HG02610 (cell line): ENCODE data around the gene PCGF1.

Source experiments
- ATAC-seq: cut with Tn5 transposase; IDR thresholded peaks from one replicate; pipeline ENCODE4 v1.9.1; 2021; ENCODE audit warnings: mild to moderate bottlenecking, moderate library complexity; ENCODE audit not compliant: unreplicated experiment

The PCGF1 gene

DNA sequence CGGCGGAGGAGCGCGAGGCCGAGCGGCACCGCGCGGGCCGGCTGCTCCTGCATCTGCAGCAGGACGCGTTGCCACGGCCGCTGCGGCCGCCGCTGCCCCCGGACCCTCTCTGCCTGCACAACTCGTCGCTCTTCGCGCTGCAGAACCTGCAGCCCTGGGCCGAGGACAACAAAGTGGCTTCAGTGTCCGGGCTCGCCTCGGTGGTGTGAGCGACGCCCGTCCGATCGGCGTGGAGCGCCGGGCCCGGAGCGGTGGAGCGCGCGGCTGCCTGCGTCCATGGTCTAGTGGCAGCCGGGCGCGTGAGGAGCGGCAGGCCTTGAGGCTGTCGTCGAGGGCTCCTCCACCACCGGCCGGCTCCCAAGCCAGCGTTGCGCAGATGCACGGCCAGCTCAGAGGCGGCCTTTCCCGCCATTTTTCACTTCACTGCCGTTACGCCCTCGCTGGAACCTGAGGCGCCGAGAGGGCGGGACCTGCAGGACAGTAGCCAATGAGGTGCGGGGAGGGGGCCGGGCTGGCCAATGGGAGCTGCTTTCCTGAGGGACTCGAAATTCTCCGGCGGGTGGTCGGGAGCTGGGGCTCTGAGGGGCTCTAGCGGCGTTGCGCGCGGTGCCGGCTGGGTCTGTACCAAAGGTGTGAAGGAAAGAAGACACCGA is 8.6 kb upstream of the PCGF1 start:
- ATAC-seq: peak; percentile 61

- ATAC-seq: no peak
These were observed 7.9 kb upstream of the PCGF1 start for GRCh38 chr2:74515271-74515980.

GRCh38 chr2:74514368-74515270 is 7.1 kb upstream of the PCGF1 start, which contains the start of gene TLX2:
Gene TLX2, plus strand, starts transcription at chr2:74514450. Its CDS starts 357 bp downstream, at chr2:74514807.
- no peak for ATAC-seq

- no peak for ATAC-seq
These were observed 6.3 kb upstream of the PCGF1 start for GRCh38 chr2:74513605-74514367.

DNA sequence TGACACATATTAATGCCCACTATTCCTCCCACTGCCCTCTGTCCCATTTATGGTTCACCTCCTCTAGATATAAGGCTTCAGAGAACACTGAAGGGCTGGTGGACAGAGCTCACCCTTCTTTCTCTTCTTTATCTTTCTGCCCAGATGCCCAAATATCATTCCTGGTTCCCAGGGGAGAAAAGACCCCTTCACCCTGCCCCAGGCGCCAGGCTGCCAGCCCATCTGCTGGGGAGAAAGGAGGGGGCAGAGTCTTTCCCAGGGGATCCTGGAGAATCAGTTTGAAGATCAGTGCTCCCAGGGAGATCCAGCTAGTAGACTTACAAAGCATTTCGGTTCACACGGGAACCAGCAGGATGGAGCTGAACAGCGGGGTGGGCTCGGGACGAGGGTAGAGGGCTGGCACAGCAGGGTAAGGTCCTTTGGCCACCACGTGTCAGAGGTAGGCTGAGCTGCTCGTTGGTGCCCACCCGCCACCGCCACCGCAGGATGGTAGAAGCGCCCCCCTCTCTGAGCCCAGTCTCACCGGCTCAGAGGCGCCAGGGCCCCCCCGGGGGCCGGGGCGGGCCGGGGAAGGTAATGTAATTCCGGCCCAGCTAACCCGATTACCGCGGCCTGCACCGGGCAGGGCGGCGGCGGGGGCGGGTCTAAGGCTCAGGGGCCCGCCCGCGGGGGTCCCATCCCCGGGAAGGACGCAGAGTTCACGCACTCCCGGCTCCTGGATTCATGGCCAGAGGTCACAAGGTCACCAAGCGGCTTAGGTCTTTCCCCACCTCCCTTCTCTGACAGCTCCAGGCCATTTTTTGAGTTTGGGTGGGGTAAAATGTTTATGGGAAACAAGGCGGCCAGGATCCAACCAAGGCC is 5.5 kb upstream of the PCGF1 start:
- no peak for ATAC-seq

DNA sequence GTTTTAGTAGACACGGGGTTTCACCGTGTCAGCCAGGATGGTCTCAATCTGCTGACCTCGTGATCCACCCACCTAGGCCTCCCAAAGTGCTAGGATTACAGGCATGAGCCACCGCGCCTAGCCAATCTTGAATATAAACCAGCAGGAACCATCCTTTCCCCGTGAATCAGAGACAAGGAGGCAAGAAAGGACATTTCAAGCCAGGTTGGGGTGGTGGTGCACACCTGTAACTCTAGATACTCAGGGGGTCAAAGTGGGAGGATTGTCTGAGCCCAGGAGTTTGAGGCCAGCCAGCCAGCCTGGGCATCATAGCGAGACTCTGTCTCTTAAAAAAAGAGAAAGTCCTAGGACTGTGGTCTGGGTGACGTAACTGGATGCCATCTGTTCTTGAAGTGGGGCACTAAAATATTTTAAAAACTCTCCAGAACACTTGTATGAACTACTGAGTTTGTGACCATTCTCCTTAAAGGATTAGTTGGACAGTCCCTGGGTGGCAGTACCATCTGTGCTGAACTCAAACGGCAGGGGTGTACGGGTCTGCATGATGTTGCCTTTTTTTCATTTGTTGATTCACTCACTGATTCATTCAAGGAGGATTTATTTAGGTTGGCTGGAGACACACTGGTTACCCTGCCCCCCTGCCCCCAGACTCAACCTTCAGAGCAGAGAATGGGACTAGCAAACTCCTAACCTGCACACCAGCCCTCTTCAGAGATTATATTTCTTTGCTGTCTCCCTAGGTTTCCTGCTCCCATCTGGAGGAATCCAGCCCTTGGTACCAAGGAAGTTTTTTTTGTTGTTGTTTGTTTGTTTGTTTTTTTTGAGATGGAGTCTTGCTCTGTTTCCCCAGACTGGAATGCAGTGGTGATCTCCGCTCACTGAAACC is 3.9 kb upstream of the PCGF1 start:
- no peak for ATAC-seq

DNA sequence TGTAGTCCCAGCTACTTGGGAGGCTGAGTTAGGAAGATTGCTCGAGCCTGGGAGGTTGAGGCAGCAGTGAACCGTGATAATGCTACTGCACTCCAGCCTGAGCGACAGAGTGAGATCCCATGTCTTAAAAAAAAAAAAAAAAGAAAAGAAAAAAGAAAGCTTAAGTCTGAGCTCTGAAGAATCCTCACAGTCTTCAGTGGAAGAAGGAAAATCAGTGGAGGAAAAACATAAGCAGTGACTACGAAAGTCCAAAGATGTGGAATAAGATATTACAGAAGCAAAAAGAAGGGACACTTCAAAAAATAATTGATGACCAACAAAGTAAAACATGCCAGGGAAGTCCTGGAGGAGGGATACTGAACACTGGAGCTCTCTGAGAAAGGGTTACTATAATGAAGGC is 2.8 kb upstream of the PCGF1 start:
- no peak for ATAC-seq

DNA sequence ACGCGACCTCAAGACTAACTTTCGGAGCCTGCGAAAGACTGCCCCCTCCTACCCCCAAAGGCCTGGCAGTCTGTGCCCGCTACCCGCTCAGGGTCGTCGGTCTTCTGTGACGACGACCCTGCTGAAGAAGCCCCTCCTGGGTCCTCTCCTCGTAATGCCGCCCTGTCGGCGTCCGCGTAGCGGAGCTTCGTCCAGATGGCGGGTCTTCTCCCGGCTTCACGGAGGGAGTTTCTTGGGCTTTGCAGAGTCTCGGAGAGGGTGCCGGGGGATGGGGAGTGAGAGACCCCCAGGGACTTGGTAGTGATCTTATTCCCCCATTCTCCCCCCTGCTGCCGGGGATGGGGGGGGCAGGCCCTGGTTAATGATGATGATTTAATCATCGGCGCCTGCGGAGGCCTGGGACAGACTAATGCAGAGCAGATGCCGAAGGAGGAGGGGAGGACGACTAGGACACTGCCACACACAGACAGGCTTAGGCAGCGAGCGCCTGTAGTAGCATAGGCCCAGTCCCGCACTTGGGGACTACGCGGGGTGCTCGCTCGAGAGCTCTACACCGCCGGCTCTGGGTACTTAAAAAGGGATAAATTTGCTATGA is 528 bp upstream of the PCGF1 start:
- ATAC-seq: peak; percentile 3

- no peak for ATAC-seq
These were observed 1.8 kb downstream of the PCGF1 start for GRCh38 chr2:74505448-74506246.

- no peak for ATAC-seq
These were observed 2.9 kb downstream of the PCGF1 start for GRCh38 chr2:74504591-74504990.

DNA sequence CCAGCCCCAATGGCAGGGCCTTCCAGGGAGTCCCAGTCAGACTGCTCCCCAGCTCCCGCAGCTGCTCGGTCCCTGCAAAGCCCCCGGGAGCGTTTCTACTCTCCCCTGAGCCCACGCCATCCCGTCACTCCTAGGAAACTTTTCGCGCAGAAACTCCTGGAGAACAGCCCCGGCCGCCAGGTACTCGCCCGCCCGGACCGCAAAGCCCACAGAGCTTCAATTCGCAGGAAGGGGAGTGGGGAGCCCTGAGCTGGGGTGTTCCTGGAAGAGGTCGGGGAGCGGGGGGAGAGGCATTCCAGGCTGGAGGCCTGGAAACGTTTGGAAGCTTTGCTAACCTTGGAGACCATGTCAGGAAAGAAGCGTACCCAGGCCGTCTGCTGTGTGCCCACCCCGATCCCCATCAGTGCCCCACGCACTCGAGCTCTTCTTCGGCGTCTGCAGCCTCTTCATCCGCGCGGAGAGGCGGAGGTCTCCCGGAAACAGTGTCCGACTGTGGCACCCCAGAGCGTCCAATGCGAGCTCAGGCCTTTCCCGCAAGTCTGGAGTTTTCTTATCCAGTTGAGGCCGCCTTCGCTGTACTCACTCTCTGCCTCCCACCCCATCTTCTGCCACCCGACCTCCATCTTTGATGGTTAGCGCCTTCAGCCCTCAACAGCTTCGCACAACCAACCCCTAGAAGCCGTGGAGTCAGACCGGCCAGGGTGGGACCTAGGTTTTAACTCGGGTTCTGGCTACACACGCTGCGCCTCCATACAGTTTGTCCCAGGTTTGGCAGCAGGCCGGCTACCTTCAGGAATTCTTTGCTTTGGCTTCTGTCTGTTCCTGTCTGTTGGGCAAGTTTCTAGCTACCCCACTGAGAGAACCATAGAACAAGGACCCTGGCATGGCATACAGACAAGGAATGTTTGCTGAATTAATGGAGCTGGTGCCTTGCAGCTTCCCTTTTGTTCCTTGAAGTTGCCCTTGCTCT is 3.7 kb downstream of the PCGF1 start:
- no peak for ATAC-seq

- ATAC-seq: peak; percentile 40
These were observed 4.6 kb downstream of the PCGF1 start for GRCh38 chr2:74502720-74503505.

- ATAC-seq: no peak
These were observed 5.3 kb downstream of the PCGF1 start for GRCh38 chr2:74502147-74502719.

DNA sequence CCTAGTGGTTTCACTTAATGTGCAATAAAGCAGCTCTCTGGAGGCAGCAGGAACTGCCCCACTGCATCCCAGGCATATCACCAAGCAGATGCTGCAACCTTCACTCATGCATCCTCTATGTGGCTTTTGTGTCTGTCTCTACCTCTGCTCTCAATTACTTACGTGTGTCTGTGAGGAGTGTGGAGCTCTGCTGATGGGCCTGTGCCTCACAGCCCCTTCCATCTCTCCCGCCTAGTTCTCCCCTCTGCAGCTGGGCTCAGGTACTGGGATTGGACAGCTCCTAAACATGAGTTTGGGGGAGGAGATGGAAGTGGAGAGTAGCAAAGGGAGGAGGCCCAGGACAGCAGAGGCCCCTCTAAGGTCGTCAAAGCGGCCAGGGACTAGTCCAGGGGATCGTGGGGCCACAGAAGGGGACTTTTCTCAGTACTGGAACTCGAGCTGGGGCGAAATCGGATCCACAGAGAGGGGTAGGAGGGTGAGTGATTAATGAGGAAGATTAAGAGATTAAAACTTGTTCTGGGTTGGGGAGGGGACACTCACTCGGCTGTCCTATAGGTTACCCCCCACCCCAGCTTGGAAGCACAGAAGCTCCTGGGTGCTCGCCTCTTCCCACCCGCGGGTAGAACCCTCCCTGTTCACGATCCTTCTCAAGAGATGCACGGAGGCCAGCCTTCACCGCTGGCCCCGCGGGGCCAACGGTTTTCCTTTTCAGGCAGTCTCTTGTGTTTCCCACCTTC is 6.0 kb downstream of the PCGF1 start:
- ATAC-seq: no peak

GRCh38 chr2:74500578-74500946 is 6.9 kb downstream of the PCGF1 start:
- ATAC-seq: no peak
